Measurements from ENCODE around the gene C1QA. TPM values are rescaled to one million over a fixed set of nuclear protein-coding genes. Genes with fewer than 3 reads are reported as not detected.

Gene C1QA
- total RNA-seq, 1 donor from 2014 or later, result 935 TPM

GRCh38 chr1:22618056-22618455 is 18.4 kb upstream of the C1QA start:
- Histone ChIP-seq H3K27me3 (ENCODE audit: low read depth) (peaks cover 56% of the 10 kb centered on the region), H3K27ac (no peak overlapping the region), H3K36me3 (no peaks in the 10 kb centered on the region), H3K4me3 (no peak overlapping the region), H3K4me1 (no peaks in the 10 kb centered on the region), H3K9me3 (no peaks in the 10 kb centered on the region)
- intact Hi-C loops (cut with DNase I), result no loop called here
- no peak for ATAC-seq
- TF ChIP-seq, protein P1, sequence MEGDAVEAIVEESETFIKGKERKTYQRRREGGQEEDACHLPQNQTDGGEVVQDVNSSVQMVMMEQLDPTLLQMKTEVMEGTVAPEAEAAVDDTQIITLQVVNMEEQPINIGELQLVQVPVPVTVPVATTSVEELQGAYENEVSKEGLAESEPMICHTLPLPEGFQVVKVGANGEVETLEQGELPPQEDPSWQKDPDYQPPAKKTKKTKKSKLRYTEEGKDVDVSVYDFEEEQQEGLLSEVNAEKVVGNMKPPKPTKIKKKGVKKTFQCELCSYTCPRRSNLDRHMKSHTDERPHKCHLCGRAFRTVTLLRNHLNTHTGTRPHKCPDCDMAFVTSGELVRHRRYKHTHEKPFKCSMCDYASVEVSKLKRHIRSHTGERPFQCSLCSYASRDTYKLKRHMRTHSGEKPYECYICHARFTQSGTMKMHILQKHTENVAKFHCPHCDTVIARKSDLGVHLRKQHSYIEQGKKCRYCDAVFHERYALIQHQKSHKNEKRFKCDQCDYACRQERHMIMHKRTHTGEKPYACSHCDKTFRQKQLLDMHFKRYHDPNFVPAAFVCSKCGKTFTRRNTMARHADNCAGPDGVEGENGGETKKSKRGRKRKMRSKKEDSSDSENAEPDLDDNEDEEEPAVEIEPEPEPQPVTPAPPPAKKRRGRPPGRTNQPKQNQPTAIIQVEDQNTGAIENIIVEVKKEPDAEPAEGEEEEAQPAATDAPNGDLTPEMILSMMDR (IDR thresholded peaks at IDR 0.05), result no peak
- no peak for DNase-seq

- Histone ChIP-seq H3K4me1 (no peaks in the 10 kb centered on the region), H3K4me3 (no peak overlapping the region), H3K27me3 (ENCODE audit: low read depth) (peaks cover 64% of the 10 kb centered on the region), H3K36me3 (no peaks in the 10 kb centered on the region), H3K27ac (no peak overlapping the region), H3K9me3 (no peaks in the 10 kb centered on the region)
- TF ChIP-seq, protein P1 (IDR thresholded peaks at IDR 0.05), result no peak
- intact Hi-C loops (cut with DNase I), result no loop called here
- ATAC-seq, result no peak
- no peak for DNase-seq
Measured at GRCh38 chr1:22619252-22619651, 17.2 kb upstream of the C1QA start.

DNA sequence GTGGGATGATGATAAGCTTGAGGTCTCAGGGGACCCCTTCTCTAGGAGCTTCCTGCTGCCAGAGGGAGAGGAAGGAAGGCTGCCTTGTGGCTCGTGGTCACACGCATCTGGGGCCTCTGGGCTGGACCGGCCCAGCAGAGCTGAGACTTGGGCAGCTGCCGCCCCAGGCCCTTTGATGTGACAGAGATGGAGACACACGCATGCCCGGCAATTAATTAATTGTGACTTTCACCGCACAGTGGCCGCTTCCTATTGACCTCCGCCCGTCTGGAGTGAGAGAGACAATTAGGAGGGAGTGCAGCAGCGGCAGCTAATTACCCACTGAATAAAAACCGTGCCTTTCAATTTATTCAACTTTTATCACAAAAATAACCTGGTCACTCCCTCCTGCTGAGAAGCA is 16.6 kb upstream of the C1QA start:
- ATAC-seq, result no peak
- DNase-seq, result no peak
- no peaks in the 10 kb centered on the region for H3K4me1 ChIP-seq
- no peak overlapping the region for H3K4me3 ChIP-seq
- intact Hi-C loops (cut with DNase I), result no loop called here
- H3K36me3 ChIP-seq, result no peaks in the 10 kb centered on the region
- H3K27me3 ChIP-seq (ENCODE audit: low read depth), result peaks cover 65% of the 10 kb centered on the region
- H3K9me3 ChIP-seq, result no peaks in the 10 kb centered on the region
- TF ChIP-seq, protein P1 (IDR thresholded peaks at IDR 0.05), result no peak
- H3K27ac ChIP-seq, result no peak overlapping the region

- H3K27ac ChIP-seq, result no peak overlapping the region
- no peaks in the 10 kb centered on the region for H3K9me3 ChIP-seq
- intact Hi-C loops (cut with DNase I), result no loop called here
- ATAC-seq (no peak), DNase-seq (no peak)
- no peak overlapping the region for H3K4me3 ChIP-seq
- peaks cover 72% of the 10 kb centered on the region for H3K27me3 ChIP-seq (ENCODE audit: low read depth)
- TF ChIP-seq, protein P1 (IDR thresholded peaks at IDR 0.05), result no peak
- no peaks in the 10 kb centered on the region for H3K4me1 ChIP-seq
- H3K36me3 ChIP-seq, result no peaks in the 10 kb centered on the region
Measured at GRCh38 chr1:22621761-22622160, 14.7 kb upstream of the C1QA start.

DNA sequence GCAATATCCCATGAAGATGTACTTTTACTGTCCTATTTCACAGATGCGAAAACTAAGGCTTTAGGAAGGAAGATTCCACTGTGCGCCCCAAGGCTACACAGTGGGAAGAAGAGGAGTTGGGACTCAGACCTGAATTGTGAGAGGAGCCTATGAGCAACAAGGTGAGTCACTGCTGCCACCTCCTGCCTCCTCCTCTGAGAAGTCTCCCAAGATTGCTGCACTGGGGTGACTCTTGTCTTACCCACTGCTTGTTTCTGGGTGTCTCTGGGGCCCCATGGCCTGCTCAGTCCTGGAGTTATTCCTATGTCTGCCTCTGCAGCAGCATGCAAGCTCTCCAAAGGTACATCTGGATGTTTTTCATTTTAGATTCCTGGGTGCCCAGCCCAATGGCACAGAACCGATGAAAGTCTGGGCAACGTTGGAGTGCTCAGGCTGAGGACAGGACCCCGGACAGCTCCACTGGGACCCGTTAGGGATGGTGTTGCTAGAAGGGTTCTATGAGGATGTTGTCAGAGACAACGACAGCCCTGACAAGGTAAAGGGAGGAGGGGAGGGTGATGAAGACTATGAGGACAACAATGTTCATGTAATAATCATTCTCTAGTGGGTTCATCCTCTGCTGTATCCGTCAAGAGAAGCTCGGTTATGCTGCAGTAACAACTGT is 11.0 kb upstream of the C1QA start:
- Histone ChIP-seq H3K4me3 (no peak overlapping the region), H3K4me1 (no peaks in the 10 kb centered on the region), H3K27me3 (ENCODE audit: low read depth) (peaks cover 66% of the 10 kb centered on the region), H3K36me3 (no peaks in the 10 kb centered on the region), H3K27ac (no peak overlapping the region), H3K9me3 (no peaks in the 10 kb centered on the region)
- no peak for ATAC-seq
- intact Hi-C loops (cut with DNase I), result no loop called here
- DNase-seq, result no peak
- TF ChIP-seq, protein P1 (IDR thresholded peaks at IDR 0.05), result no peak
